ENCODE measurements around the gene U2AF2.

DNA sequence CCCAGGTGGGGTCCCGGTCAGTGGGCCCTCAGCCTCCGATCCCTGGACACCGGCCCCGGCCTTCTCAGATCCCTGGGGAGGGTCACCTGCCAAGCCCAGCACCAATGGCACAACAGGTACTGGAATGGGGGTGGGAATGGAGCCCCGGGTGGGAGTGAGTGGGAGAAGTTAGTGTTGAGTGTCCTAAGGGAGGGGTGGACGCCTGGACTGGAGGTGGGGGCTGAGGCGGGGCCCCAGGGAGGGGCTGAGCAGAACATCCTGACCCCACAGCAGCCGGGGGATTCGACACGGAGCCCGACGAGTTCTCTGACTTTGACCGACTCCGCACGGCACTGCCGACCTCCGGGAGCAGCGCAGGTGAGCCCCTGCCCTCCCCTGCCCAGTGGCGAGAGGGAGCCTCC, 37.8 kb downstream of the U2AF2 start:
- TF ChIP-seq RAD21 (IDR thresholded peaks at IDR 0.05; ENCODE audit: low read length): no peak
- TF ChIP-seq CTCF (conservative IDR thresholded peaks at IDR 0.05; ENCODE audit: low read depth, low read length): no peak
- TF ChIP-seq RFX5 (IDR thresholded peaks at IDR 0.05; ENCODE audit: low read depth, low read length): no peak
- no peak for TF ChIP-seq MXI1 (IDR thresholded peaks at IDR 0.05; ENCODE audit: borderline replicate concordance, low read depth, low read length)
- no peak for TF ChIP-seq POLR2A (IDR thresholded peaks at IDR 0.05; ENCODE audit: low read depth, low read length)
- TF ChIP-seq CEBPB (IDR thresholded peaks at IDR 0.05; ENCODE audit: low read depth, low read length): no peak
- TF ChIP-seq SMC3 (IDR thresholded peaks at IDR 0.05; ENCODE audit: low read depth, low read length): no peak
- TF ChIP-seq MAZ (IDR thresholded peaks at IDR 0.05; ENCODE audit: borderline replicate concordance, low read depth, low read length): no peak
- TF ChIP-seq MAFK (IDR thresholded peaks at IDR 0.05; ENCODE audit: low read depth, low read length): no peak
